Right atrium auricular region (tissue), 2 donors: ENCODE results near the gene OR2V2. TPM values are rescaled to one million over a fixed set of nuclear protein-coding genes. Genes with fewer than 3 reads are reported as not detected.
"Not testable (repeated sequence)": the region's sequence is repeated elsewhere in the genome, so short reads cannot be mapped to it uniquely, and the experiment has no call there.

Source experiments
- DNase-seq: peaks from one replicate; pipeline ENCODE4 v3.0.0-alpha.2; 2019; ENCODE audit warnings: low spot score
- H3K27ac ChIP-seq, 2 donors: fragments of 200-600 bp; sonication (generic); 1 replicate in 1 of 2; 2 replicates in 1 of 2; pipeline ENCODE4 v1.5.1; 2016 to 2019
- H3K27me3 ChIP-seq, 2 donors: fragments of 200-600 bp; sonication (generic); one replicate each; pipeline versions ENCODE4 v1.5.1 to v1.6.0; 2017 to 2019
- H3K36me3 ChIP-seq: fragments of 200-600 bp; sonication (generic); one replicate; pipeline ENCODE4 v1.5.1; 2016
- H3K4me1 ChIP-seq, 2 donors: fragments of 200-600 bp; sonication (generic); one replicate each; pipeline versions ENCODE4 v1.5.1 to v1.6.0; 2017 to 2019
- H3K4me3 ChIP-seq, 2 donors: fragments of 200-600 bp; sonication (generic); 1 replicate in 1 of 2; 2 replicates in 1 of 2; pipeline ENCODE4 v1.5.1; 2017 to 2019; ENCODE audit warnings: mild to moderate bottlenecking in 1 of 2, moderate library complexity in 1 of 2
- H3K9me3 ChIP-seq, 2 donors: fragments of 200-600 bp; sonication (generic); one replicate each; pipeline ENCODE4 v1.5.1; 2019
- total RNA-seq, 2 donors: library from RNA; depleted of rRNA; stranded (reverse); fragments of >200 nt; gene quantifications; one replicate each; pipeline ENCODE4 v1.1.0, GENCODE V29; 2016
- TF ChIP-seq, protein P1 (sequence below), 2 donors: fragments of 200-600 bp; sonication (generic); IDR thresholded peaks; one replicate each; pipeline ENCODE4 v1.5.1; 2019; ENCODE audit warnings: antibody characterized with exemption in 2 of 2

OR2V2 gene
- total RNA-seq, 2 donors from 2014 or later, result not detected

GRCh38 chr5:181160152-181160754 is 12.9 kb downstream of the OR2V2 start:
- peak overlapping the region; percentile 6 to 19 for H3K4me3 ChIP-seq

GRCh38 chr5:181160755-181161533 is 13.6 kb downstream of the OR2V2 start:
- H3K36me3 ChIP-seq, H3K27me3 ChIP-seq, H3K4me3 ChIP-seq, H3K4me1 ChIP-seq, H3K27ac ChIP-seq, H3K9me3 ChIP-seq, DNase-seq: not testable (repeated sequence)

More at GRCh38 chr5:181160152-181160754, 12.9 kb downstream of the OR2V2 start:
- Histone ChIP-seq H3K36me3 (no peaks in the 10 kb centered on the region), H3K9me3 (no peaks in the 10 kb centered on the region), H3K27me3 (no peaks in the 10 kb centered on the region), H3K4me1 (peaks cover 0 to 6% of the 10 kb centered on the region in 2 donors), H3K27ac (peak overlapping the region; percentile 44 to 48)
- no peak for DNase-seq
- TF ChIP-seq, protein P1, sequence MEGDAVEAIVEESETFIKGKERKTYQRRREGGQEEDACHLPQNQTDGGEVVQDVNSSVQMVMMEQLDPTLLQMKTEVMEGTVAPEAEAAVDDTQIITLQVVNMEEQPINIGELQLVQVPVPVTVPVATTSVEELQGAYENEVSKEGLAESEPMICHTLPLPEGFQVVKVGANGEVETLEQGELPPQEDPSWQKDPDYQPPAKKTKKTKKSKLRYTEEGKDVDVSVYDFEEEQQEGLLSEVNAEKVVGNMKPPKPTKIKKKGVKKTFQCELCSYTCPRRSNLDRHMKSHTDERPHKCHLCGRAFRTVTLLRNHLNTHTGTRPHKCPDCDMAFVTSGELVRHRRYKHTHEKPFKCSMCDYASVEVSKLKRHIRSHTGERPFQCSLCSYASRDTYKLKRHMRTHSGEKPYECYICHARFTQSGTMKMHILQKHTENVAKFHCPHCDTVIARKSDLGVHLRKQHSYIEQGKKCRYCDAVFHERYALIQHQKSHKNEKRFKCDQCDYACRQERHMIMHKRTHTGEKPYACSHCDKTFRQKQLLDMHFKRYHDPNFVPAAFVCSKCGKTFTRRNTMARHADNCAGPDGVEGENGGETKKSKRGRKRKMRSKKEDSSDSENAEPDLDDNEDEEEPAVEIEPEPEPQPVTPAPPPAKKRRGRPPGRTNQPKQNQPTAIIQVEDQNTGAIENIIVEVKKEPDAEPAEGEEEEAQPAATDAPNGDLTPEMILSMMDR (IDR thresholded peaks at IDR 0.05), result no peak

GRCh38 chr5:181161534-181162175 is 14.3 kb downstream of the OR2V2 start:
- H3K4me1 ChIP-seq, result peaks cover 0 to 6% of the 10 kb centered on the region in 2 donors
- TF ChIP-seq, protein P1 (IDR thresholded peaks at IDR 0.05), result no peak
- H3K36me3 ChIP-seq, result no peaks in the 10 kb centered on the region
- DNase-seq, result no peak
- no peak overlapping the region for H3K27ac ChIP-seq
- H3K27me3 ChIP-seq, result peaks cover 0 to 4% of the 10 kb centered on the region in 2 donors
- no peak overlapping the region for H3K4me3 ChIP-seq
- H3K9me3 ChIP-seq, result no peaks in the 10 kb centered on the region

GRCh38 chr5:181163487-181164075 is 16.2 kb downstream of the OR2V2 start:
- Histone ChIP-seq H3K4me3 (no peak overlapping the region), H3K27ac (no peak overlapping the region), H3K27me3 (peaks cover 0 to 4% of the 10 kb centered on the region in 2 donors), H3K4me1 (peaks cover 0 to 6% of the 10 kb centered on the region in 2 donors), H3K9me3 (no peaks in the 10 kb centered on the region), H3K36me3 (no peaks in the 10 kb centered on the region)
- TF ChIP-seq, protein P1 (IDR thresholded peaks at IDR 0.05), result no peak
- no peak for DNase-seq

GRCh38 chr5:181164076-181164952 is 16.9 kb downstream of the OR2V2 start:
- Histone ChIP-seq H3K9me3 (no peaks in the 10 kb centered on the region), H3K27me3 (peaks cover 0 to 10% of the 10 kb centered on the region in 2 donors), H3K36me3 (no peaks in the 10 kb centered on the region), H3K27ac (no peak overlapping the region), H3K4me1 (peaks cover 0 to 6% of the 10 kb centered on the region in 2 donors), H3K4me3 (no peak overlapping the region)
- TF ChIP-seq, protein P1 (IDR thresholded peaks at IDR 0.05), result no peak
- DNase-seq, result no peak
